GM12878 (cell line): ENCODE measurements around the gene LY9. TPM values are rescaled to one million over a fixed set of nuclear protein-coding genes. Genes with fewer than 3 reads are reported as not detected.
A peak's percentile ranks its signal among the peaks of the same experiment; 100 is the strongest.

ENCODE experiments used
- ATAC-seq: fragments of 200-7000 bp; cut with Tn5 transposase; 3 replicates; pipeline ENCODE4 v1.9.1; 2020; ENCODE audit warnings: mild to moderate bottlenecking, moderate library complexity
- BruUV-seq: library from RNA; stranded (reverse); fragments of 400-500 nt; replicated peaks from 2 replicates; lab custom pipeline; 2021; lab: Mats Ljungman, UMichigan
- CTCF ChIA-PET: fragments of 300-600 bp; sonication (Branson Sonifier 250); formaldehyde crosslinking; extraction: SDS; loops from one replicate; lab custom pipeline; 2021; ENCODE audit warnings: inconsistent platforms; lab: Yijun Ruan, JAX
- POLR2A ChIA-PET: fragments of 350-600 bp; formaldehyde crosslinking; extraction: SDS; loops from one replicate; lab custom pipeline; 2021; ENCODE audit warnings: inconsistent platforms; lab: Charles Lee
- RAD21 ChIA-PET: fragments of 300-600 bp; sonication (Branson Sonifier 250); formaldehyde crosslinking; loops from one replicate; lab custom pipeline; 2023; ENCODE audit warnings: antibody characterized with exemption; ENCODE audit not compliant: unreplicated experiment; lab: Charles Lee
- SMC1A ChIA-PET: fragments of 300-600 bp; sonication (Branson Sonifier 250); formaldehyde crosslinking; loops from one replicate; lab custom pipeline; 2023; ENCODE audit not compliant: unreplicated experiment, uncharacterized antibody; lab: Charles Lee
- DNase-seq: peaks from one replicate; pipeline ENCODE4 v3.0.0-alpha.2; 2011; ENCODE audit warnings: low read depth, low spot score
- FAIRE-seq: peaks from 3 replicates; lab custom pipeline; 2011; peaks lifted over from hg19 to GRCh38; lab: Jason Lieb, UNC
- H2AFZ ChIP-seq: 2 replicates; pipeline ENCODE4 v1.6.0; 2011; ENCODE audit warnings: low read depth, low read length, control low read depth; ENCODE audit not compliant: control insufficient read depth
- H3K27ac ChIP-seq: 2 replicates; pipeline ENCODE4 v1.5.1; 2011; ENCODE audit warnings: control low read depth; ENCODE audit not compliant: control insufficient read depth, insufficient read depth
- H3K27me3 ChIP-seq, 2 experiments: replicated peaks in 1 of 2; 2 replicates each; pipeline versions ENCODE4 v1.6.0 to v1.6.1; 2011; ENCODE audit warnings: low read length in 1 of 2; ENCODE audit not compliant: control insufficient read depth in 2 of 2, insufficient read depth in 2 of 2
- H3K36me3 ChIP-seq, 2 experiments: 2 replicates each; pipeline ENCODE4 v1.5.1; 2011; ENCODE audit warnings: low read length in 1 of 2; ENCODE audit not compliant: control insufficient read depth in 2 of 2, insufficient read depth in 2 of 2
- H3K4me1 ChIP-seq: 2 replicates; pipeline ENCODE4 v1.6.1; 2011; ENCODE audit warnings: mild to moderate bottlenecking, low read length, moderate library complexity, mixed read lengths; ENCODE audit not compliant: control insufficient read depth, insufficient read depth
- H3K4me2 ChIP-seq: 2 replicates; pipeline ENCODE4 v1.6.0; 2011; ENCODE audit warnings: control low read depth; ENCODE audit not compliant: control insufficient read depth, insufficient read depth
- H3K4me3 ChIP-seq: fragments of 200-600 bp; sonication (generic); 2 replicates; pipeline ENCODE4 v1.5.1; 2016
- H3K79me2 ChIP-seq: 2 replicates; pipeline ENCODE4 v1.6.0; 2011; ENCODE audit warnings: low read length; ENCODE audit not compliant: control insufficient read depth, insufficient read depth
- H3K9ac ChIP-seq: 2 replicates; pipeline ENCODE4 v1.8.0; 2011; ENCODE audit warnings: low read length, control low read depth, mixed read lengths; ENCODE audit not compliant: control insufficient read depth, insufficient read depth
- H3K9me3 ChIP-seq: replicated peaks from 3 replicates; pipeline ENCODE4 v1.5.1; 2011; ENCODE audit warnings: mild to moderate bottlenecking, low read length; ENCODE audit not compliant: control insufficient read depth, insufficient read depth
- H4K20me1 ChIP-seq: 2 replicates; pipeline ENCODE4 v1.6.0; 2011; ENCODE audit not compliant: control insufficient read depth, insufficient read depth
- CBFB ChIP-seq: IDR thresholded peaks from 2 replicates; pipeline ENCODE4 v1.6.1; 2016; ENCODE audit warnings: antibody characterized with exemption, low read depth
- FOXM1 ChIP-seq: IDR thresholded peaks from 2 replicates; pipeline ENCODE4 v1.6.1; 2012; ENCODE audit warnings: low read depth, mild to moderate bottlenecking, inconsistent platforms, low read length, moderate library complexity
- HDAC6 ChIP-seq: fragments of 200-600 bp; sonication (generic); IDR thresholded peaks from one replicate; pipeline ENCODE4 v1.8.0; 2017; ENCODE audit warnings: antibody characterized with exemption; ENCODE audit not compliant: unreplicated experiment
- JUND ChIP-seq: IDR thresholded peaks from 2 replicates; pipeline ENCODE4 v1.6.1; 2012; ENCODE audit warnings: low read depth, mild to moderate bottlenecking, low read length, improper control_type of control experiment, moderate library complexity
- KLF5 ChIP-seq: fragments of 450-650 bp; IDR thresholded peaks from 2 replicates; pipeline ENCODE4 v1.6.1; 2014; ENCODE audit warnings: mild to moderate bottlenecking; ENCODE audit not compliant: partially characterized antibody
- NBN ChIP-seq: fragments of 450-650 bp; IDR thresholded peaks from 2 replicates; pipeline ENCODE4 v1.6.1; 2016
- NRF1 ChIP-seq: conservative IDR thresholded peaks from 2 replicates; pipeline ENCODE4 v1.6.1; 2011; ENCODE audit warnings: mild to moderate bottlenecking, low read depth, low read length, improper control_type of control experiment
- PML ChIP-seq: IDR thresholded peaks from 2 replicates; pipeline ENCODE4 v1.6.1; 2012; ENCODE audit warnings: low read length, inconsistent platforms
- USF2 ChIP-seq: IDR thresholded peaks from 2 replicates; pipeline ENCODE4 v1.6.1; 2011; ENCODE audit warnings: low read depth, low read length, improper control_type of control experiment, borderline replicate concordance
- YBX1 ChIP-seq: fragments of 450-650 bp; IDR thresholded peaks from 2 replicates; pipeline ENCODE4 v1.6.1; 2016; ENCODE audit warnings: antibody characterized with exemption
- ZBTB4 ChIP-seq: fragments of 450-650 bp; formaldehyde crosslinking; IDR thresholded peaks from 2 replicates; pipeline ENCODE4 v1.4.0; 2022; ENCODE audit warnings: mild to moderate bottlenecking, moderate library complexity
- ZNF207 ChIP-seq: fragments of 450-650 bp; IDR thresholded peaks from 2 replicates; pipeline ENCODE4 v1.6.1; 2014; ENCODE audit warnings: antibody characterized with exemption, mild to moderate bottlenecking, borderline replicate concordance
- WGBS: methylation state at CpG from one replicate; pipeline ENCODE4 v1.1.6; 2016; ENCODE audit warnings: low lambda C conversion rate; ENCODE audit not compliant: insufficient replicate concordance, insufficient coverage; ENCODE audit errors: missing lambda C conversion rate; 5-methylcytosine and 5-hydroxymethylcytosine counted together
- in situ Hi-C: fragments of 300-500 bp; cut with MboI; formaldehyde crosslinking; loops from 9 replicates; pipeline ENCODE4 v1.14.3; 2018; ENCODE audit warnings: mixed read lengths
- intact Hi-C: fragments of 100-400 bp; cut with micrococcal nuclease; formaldehyde crosslinking; loops from one replicate; pipeline ENCODE4 v1.14.2; 2022; ENCODE audit not compliant: unreplicated experiment
- polyA plus RNA-seq, 11 experiments: library from polyadenylated mRNA; depleted of rRNA in 4 of 11; unstranded in 6 of 11; stranded (reverse) in 5 of 11; fragments of >200 nt; fragmentation: Nextera tagmentation in 4 of 11; fragmentation: Illumina TruSeq in 1 of 11; extraction: Ambion mirVana in 4 of 11; extraction: Trizol in 1 of 11; gene quantifications; 1 replicate in 1 of 11; 2 replicates in 10 of 11; pipeline versions ENCODE4 v1.2.1 to v1.2.3, GENCODE V29; 2011 to 2016; ENCODE audit warnings: inconsistent platforms in 2 of 11, missing spikeins in 2 of 11, low read depth in 1 of 11
- total RNA-seq, 4 experiments: library from RNA; depleted of rRNA in 3 of 4; stranded (reverse); fragments of >200 nt in 3 of 4; fragmentation: Illumina TruSeq in 1 of 4; extraction: Trizol in 1 of 4; gene quantifications; 2 replicates each; pipeline versions ENCODE4 v1.2.1 to v1.2.3, GENCODE V29; 2013 to 2021

LY9 gene
- total and polyA plus RNA-seq, 10 of the 15 experiments (the other 5 are each of a cell fraction or from before 2014, with no cell fraction given) = 2.7 to 12.5 (median 9.0) TPM

DNA sequence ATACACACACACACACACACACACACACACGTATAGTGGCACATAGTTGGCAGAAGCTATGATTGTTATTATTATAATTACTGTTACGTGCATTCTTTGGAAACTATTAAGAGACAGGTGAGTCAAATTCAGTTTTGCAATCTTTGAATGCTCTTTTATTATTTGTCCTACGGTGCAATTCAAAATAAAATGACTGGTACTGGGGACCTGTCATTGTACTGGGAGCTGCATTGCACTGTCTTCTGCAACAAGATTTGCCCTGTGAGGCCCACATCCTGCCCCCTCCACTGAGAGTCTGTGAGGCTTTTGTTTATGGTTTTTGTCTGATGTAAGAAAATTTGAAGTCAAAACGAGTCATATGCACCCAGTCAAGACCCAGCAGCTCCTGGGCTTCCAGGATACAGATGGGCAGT lies 1.9 kb downstream of the LY9 start:
- peak; percentile 54 for ATAC-seq
- POLR2A ChIA-PET = interaction anchor here (0.6 to 3.6 kb wide), 11 partner anchors 8 to 271 kb away, joined by 3 to 28 read pairs (median 7); partner anchors contain the start of genes ARHGAP30 and CD48
- 0 out of 2 replicates have a peak, but pooled peaks have one; percentile 18 for TF ChIP-seq FOXM1
- TF ChIP-seq KLF5 = no peak
- TF ChIP-seq, all 136 proteins: peak for 1
- no peaks in the 10 kb centered on the region; the same call in 2 of the 3 replicates for H3K9me3 ChIP-seq
- H3K79me2 ChIP-seq = peaks cover 3% of the 10 kb centered on the region
- 11% methylated on average over 4 of the region's 4 CpGs for WGBS
- DNase-seq = no peak
- H3K9ac ChIP-seq = no peak overlapping the region
- no peak overlapping the region for H3K27ac ChIP-seq
- no peaks in the 10 kb centered on the region for H3K27me3 ChIP-seq
- peak overlapping the region; percentile 94 for H3K4me2 ChIP-seq
- no peaks in the 10 kb centered on the region for H4K20me1 ChIP-seq
- peaks cover 0 to 5% of the 10 kb centered on the region in 2 experiments; a peak in 1 of 4 replicates for H3K36me3 ChIP-seq
- FAIRE-seq = no peak
- ChIA-PET RAD21 (interaction anchor here (1.0 to 6.8 kb wide), 20 partner anchors 8 to 176 kb away, joined by 3 to 53 read pairs (median 6); partner anchors contain the start of genes CD244, CD48 and ITLN2), SMC1A (interaction anchor here (0.7 to 7.1 kb wide), 25 partner anchors 8 to 271 kb away, joined by 3 to 86 read pairs (median 8); partner anchors contain the start of genes CD244, CD48 and SLAMF7), CTCF (interaction anchor here (0.8 to 9.3 kb wide), 17 partner anchors 8 to 546 kb away, joined by 3 to 192 read pairs (median 6); partner anchors contain the start of genes CD244 and CD48)
- no peak overlapping the region for H2AFZ ChIP-seq
- H3K4me3 ChIP-seq = peak overlapping the region; percentile 63; the same call in 1 of the 2 replicates
- in situ Hi-C loops (no loop called here), intact Hi-C loops (no loop called here)
- BruUV-seq = no TSS peak
- peaks cover 42% of the 10 kb centered on the region for H3K4me1 ChIP-seq

- H3K4me3 ChIP-seq = no peak overlapping the region
- H2AFZ ChIP-seq = no peak overlapping the region
- intact Hi-C loops (no loop called here), in situ Hi-C loops (no loop called here)
- TF ChIP-seq ZNF207 = no peak
- TF ChIP-seq HDAC6 = no peak
- no peak for TF ChIP-seq USF2
- TF ChIP-seq YBX1 = no peak
- TF ChIP-seq JUND = no peak
- TF ChIP-seq PML = no peak
- no peak for TF ChIP-seq CBFB
- TF ChIP-seq NRF1 = no peak
- no peak for TF ChIP-seq ZBTB4 (CRISPR knock-in tag)
- TF ChIP-seq NBN = no peak
- ChIA-PET SMC1A (interaction anchor here (1.0 to 7.1 kb wide), 24 partner anchors 7 to 270 kb away, joined by 3 to 86 read pairs (median 8); partner anchors contain the start of genes CD244, CD48 and SLAMF7), RAD21 (interaction anchor here (0.9 to 6.8 kb wide), 18 partner anchors 9 to 175 kb away, joined by 3 to 53 read pairs (median 6); partner anchors contain the start of genes CD244, CD48 and ITLN2), POLR2A (interaction anchor here (0.7 to 3.6 kb wide), 10 partner anchors 8 to 175 kb away, joined by 3 to 28 read pairs (median 6); partner anchors contain the start of gene CD48), CTCF (interaction anchor here (0.8 to 9.3 kb wide), 19 partner anchors 8 to 155 kb away, joined by 3 to 192 read pairs (median 5); partner anchors contain the start of genes CD244, CD48 and SLAMF7)
- DNase-seq (no peak), ATAC-seq (no peak), FAIRE-seq (no peak)
- no peak overlapping the region for H3K27ac ChIP-seq
- H3K79me2 ChIP-seq = peaks cover 3% of the 10 kb centered on the region
- no peaks in the 10 kb centered on the region for H3K27me3 ChIP-seq
- H3K9ac ChIP-seq = no peak overlapping the region
- H3K36me3 ChIP-seq = peaks cover 0 to 5% of the 10 kb centered on the region in 2 experiments; a peak in 1 of 4 replicates
- no peaks in the 10 kb centered on the region; the same call in 2 of the 3 replicates for H3K9me3 ChIP-seq
- 67% methylated on average over 2 of the region's 2 CpGs for WGBS
- H3K4me2 ChIP-seq = no peak overlapping the region
- H4K20me1 ChIP-seq = no peaks in the 10 kb centered on the region
- no TSS peak for BruUV-seq
- peaks cover 42% of the 10 kb centered on the region for H3K4me1 ChIP-seq
Observed at GRCh38 chr1:160798439-160798838, 2.5 kb downstream of the LY9 start.
